RWPE2 (cell line): Measurements from ENCODE around the gene GGTLC2.

ENCODE experiments used
- ATAC-seq: fragments of 200-7000 bp; cut with Tn5 transposase; 3 replicates; pipeline ENCODE4 v1.9.1; 2021; ENCODE audit warnings: low read depth
- DNase-seq: peaks from one replicate; pipeline ENCODE4 v3.0.0-alpha.2; 2020; ENCODE audit warnings: low spot score
- H3K27ac ChIP-seq: fragments of 450-650 bp; 2 replicates; pipeline ENCODE4 v1.5.1; 2017; ENCODE audit warnings: mild to moderate bottlenecking; ENCODE audit not compliant: poor library complexity, severe bottlenecking
- H3K27me3 ChIP-seq: fragments of 250-450 bp; sonication (Bioruptor Pico); 2 replicates; pipeline ENCODE4 v1.5.1; 2021; ENCODE audit warnings: mild to moderate bottlenecking, moderate library complexity; ENCODE audit not compliant: insufficient read depth, poor library complexity, severe bottlenecking
- H3K36me3 ChIP-seq: fragments of 250-450 bp; sonication (Bioruptor Pico); 2 replicates; pipeline ENCODE4 v1.5.1; 2020; ENCODE audit warnings: low read depth, mild to moderate bottlenecking, moderate library complexity
- H3K4me1 ChIP-seq: fragments of 250-450 bp; sonication (Bioruptor Pico); 2 replicates; pipeline ENCODE4 v1.5.1; 2021; ENCODE audit warnings: mild to moderate bottlenecking, moderate library complexity; ENCODE audit not compliant: insufficient read depth, poor library complexity, severe bottlenecking
- H3K4me3 ChIP-seq: fragments of 250-450 bp; sonication (Bioruptor Pico); 2 replicates; pipeline ENCODE4 v1.5.1; 2021; ENCODE audit warnings: mild to moderate bottlenecking, moderate library complexity; ENCODE audit not compliant: severe bottlenecking
- H3K9me3 ChIP-seq: fragments of 250-450 bp; sonication (Bioruptor Pico); 2 replicates; pipeline ENCODE4 v1.5.1; 2021; ENCODE audit warnings: mild to moderate bottlenecking, moderate library complexity; ENCODE audit not compliant: severe bottlenecking
- TF ChIP-seq, protein P1 (sequence below): fragments of 450-650 bp; IDR thresholded peaks from one replicate; pipeline ENCODE4 v1.5.1; 2017; ENCODE audit warnings: mild to moderate bottlenecking, moderate library complexity; ENCODE audit not compliant: poor library complexity, severe bottlenecking

GGTLC2 gene

DNA sequence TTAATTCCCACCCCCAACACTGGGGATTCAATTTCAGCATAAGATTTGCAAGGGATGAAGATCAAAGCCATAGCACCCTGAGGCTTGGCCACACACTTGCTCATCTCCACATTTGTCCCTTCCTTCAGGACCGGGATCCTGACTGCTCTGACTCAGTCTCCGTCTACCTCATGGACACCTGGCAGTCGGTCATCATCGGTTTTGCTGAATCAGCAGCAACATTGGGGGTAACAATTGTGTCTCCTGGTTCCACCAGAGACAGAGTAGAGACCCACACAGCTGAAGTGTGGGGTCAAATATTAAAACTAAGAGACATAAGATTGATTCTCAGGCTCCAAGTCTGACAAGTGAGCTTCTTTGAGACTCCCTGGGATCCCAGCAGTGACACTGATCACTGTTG is 34.6 kb downstream of the GGTLC2 start:
- Histone ChIP-seq H3K4me3 (no peak overlapping the region), H3K36me3 (no peaks in the 10 kb centered on the region), H3K9me3 (peaks cover 9% of the 10 kb centered on the region), H3K27me3 (peaks cover 7% of the 10 kb centered on the region), H3K27ac (no peak overlapping the region), H3K4me1 (no peaks in the 10 kb centered on the region)
- TF ChIP-seq, protein P1, sequence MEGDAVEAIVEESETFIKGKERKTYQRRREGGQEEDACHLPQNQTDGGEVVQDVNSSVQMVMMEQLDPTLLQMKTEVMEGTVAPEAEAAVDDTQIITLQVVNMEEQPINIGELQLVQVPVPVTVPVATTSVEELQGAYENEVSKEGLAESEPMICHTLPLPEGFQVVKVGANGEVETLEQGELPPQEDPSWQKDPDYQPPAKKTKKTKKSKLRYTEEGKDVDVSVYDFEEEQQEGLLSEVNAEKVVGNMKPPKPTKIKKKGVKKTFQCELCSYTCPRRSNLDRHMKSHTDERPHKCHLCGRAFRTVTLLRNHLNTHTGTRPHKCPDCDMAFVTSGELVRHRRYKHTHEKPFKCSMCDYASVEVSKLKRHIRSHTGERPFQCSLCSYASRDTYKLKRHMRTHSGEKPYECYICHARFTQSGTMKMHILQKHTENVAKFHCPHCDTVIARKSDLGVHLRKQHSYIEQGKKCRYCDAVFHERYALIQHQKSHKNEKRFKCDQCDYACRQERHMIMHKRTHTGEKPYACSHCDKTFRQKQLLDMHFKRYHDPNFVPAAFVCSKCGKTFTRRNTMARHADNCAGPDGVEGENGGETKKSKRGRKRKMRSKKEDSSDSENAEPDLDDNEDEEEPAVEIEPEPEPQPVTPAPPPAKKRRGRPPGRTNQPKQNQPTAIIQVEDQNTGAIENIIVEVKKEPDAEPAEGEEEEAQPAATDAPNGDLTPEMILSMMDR: no peak
- ATAC-seq (no peak), DNase-seq (no peak)

DNA sequence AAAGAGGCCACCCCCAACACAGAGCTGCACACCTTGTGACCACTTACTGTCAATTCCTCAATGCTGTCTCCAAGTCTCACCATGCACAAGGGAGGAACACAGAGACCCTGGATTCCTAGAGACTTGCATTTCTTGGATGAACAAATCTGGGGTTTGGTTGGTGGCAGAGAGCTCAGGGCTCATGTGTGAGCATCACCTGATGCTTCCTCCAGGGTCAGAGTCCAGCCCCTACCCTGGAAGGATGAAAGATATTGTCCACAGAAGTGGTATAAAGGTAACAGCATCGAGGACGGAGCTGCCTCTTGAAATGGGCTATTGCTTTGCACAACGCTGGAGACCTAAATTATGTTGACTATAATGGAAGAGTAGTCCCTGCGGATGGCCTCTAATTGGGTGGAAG is 36.0 kb downstream of the GGTLC2 start:
- no peak for ATAC-seq
- H3K4me3 ChIP-seq: peak overlapping the region; percentile 4
- TF ChIP-seq, protein P1: no peak
- H3K9me3 ChIP-seq: peaks cover 6% of the 10 kb centered on the region
- H3K27me3 ChIP-seq: peaks cover 7% of the 10 kb centered on the region
- DNase-seq: no peak
- no peaks in the 10 kb centered on the region for H3K36me3 ChIP-seq
- H3K27ac ChIP-seq: no peak overlapping the region
- H3K4me1 ChIP-seq: no peaks in the 10 kb centered on the region

DNA sequence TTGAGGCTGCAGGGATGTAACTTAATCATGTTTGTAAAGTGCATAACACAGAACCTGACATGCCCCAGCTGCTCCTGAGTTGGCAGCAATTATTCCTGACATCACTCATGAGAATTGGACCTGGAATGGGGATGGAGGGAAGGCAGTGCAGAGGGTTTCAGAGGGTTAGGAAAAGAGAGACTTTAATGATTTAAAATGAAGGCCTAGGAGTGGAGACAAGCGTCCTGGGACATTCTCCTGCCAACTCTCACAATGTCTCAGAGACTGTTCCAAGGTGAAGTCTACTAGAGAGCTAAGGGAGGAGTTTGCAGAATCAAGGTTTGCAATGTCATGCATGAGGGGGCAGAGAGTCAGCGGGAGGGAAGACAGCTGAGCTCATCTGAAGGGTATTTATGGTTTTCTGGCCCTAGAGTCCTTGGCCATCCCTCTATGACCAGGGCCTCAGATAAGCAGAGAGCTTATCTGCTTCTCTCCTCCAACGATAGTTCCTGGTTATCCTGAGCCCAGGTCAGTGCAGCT is 36.9 kb downstream of the GGTLC2 start:
- Histone ChIP-seq H3K4me1 (no peaks in the 10 kb centered on the region), H3K9me3 (peaks cover 5% of the 10 kb centered on the region), H3K27me3 (peaks cover 5% of the 10 kb centered on the region), H3K4me3 (no peak overlapping the region), H3K27ac (no peak overlapping the region), H3K36me3 (no peaks in the 10 kb centered on the region)
- no peak for DNase-seq
- no peak for ATAC-seq
- TF ChIP-seq, protein P1: no peak

DNA sequence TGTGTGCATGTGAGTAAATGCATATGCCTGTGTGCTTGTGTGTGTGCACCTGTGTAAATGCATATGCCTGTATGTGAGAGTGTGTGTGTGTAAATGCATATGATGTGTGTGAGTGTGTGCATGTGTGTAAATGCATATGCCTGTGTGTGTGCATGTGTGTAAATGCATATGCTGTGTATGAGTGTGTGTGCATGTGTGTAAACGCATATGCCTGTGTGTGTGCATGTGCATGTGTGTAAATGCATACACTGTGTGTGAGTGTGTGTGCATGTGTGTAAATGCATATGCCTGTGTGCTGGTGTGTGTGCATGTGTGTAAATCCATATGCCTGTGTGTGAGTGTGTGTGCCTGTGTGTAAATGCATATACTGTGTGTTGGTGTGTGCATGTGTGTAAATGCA is 37.8 kb downstream of the GGTLC2 start:
- no peaks in the 10 kb centered on the region for H3K9me3 ChIP-seq
- no peak overlapping the region for H3K27ac ChIP-seq
- ATAC-seq (no peak), DNase-seq (no peak)
- no peak overlapping the region for H3K4me3 ChIP-seq
- no peaks in the 10 kb centered on the region for H3K27me3 ChIP-seq
- TF ChIP-seq, protein P1: no peak
- H3K36me3 ChIP-seq: no peaks in the 10 kb centered on the region
- no peaks in the 10 kb centered on the region for H3K4me1 ChIP-seq

DNA sequence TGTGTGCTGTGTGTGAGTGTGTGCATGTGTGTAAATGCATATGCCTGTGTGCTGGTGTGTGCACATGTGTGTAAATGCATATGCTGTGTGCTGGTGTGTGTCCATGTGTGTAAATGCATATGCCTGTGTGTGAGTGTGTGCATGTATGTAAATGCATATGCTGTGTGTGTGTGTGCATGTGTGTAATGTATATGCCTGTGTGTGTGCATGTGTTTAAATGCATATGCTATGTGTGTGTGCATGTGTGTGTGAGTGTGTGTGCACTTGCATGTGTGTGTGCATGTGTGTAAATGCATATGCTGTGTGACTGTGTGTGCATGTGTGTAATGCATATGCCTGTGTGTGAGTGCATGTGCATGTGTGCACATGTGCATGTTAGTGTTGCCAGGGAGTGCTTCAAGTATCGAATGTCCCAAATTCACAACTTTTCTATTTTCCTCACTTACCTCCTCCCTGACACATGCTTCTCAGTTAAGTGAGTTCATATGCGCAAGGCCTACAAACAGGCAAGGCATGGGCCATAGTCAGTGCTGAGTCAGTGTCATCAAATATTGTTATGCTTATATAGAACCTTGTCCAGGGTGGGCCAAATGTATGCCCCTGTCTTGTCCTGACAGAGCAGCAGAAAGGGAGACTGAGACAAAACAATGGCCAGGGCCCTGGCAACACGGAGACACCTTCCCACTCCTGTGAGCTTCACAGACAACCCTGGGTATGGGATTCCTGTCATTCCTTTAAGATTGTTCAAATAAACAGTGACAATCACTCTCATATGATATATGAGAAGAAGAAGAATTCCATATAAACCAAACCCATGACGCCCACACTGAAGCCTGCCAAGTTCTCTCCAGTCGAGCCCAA is 38.6 kb downstream of the GGTLC2 start:
- H3K36me3 ChIP-seq: no peaks in the 10 kb centered on the region
- DNase-seq (no peak), ATAC-seq (no peak)
- H3K9me3 ChIP-seq: no peaks in the 10 kb centered on the region
- no peak overlapping the region for H3K27ac ChIP-seq
- H3K4me1 ChIP-seq: no peaks in the 10 kb centered on the region
- H3K27me3 ChIP-seq: no peaks in the 10 kb centered on the region
- H3K4me3 ChIP-seq: no peak overlapping the region
- TF ChIP-seq, protein P1: no peak
